Neural progenitor cell (in vitro differentiated cells): ENCODE measurements around the gene KLF18.
"Not testable (repeated sequence)": the region's sequence is repeated elsewhere in the genome, so short reads cannot be mapped to it uniquely, and the experiment has no call there.

Experiments used
- CTCF ChIP-seq: fragments of 200-600 bp; sonication (generic); IDR thresholded peaks from 2 replicates; pipeline ENCODE4 v1.5.1; 2017; ENCODE audit warnings: antibody characterized with exemption, mild to moderate bottlenecking
- EZH2 ChIP-seq: fragments of 200-600 bp; sonication (generic); IDR thresholded peaks from 2 replicates; pipeline ENCODE4 v1.6.1; 2017; ENCODE audit warnings: antibody characterized with exemption, mild to moderate bottlenecking, moderate library complexity

GRCh38 chr1:44139565-44139964, 1.9 kb downstream of the KLF18 start:
- not testable (repeated sequence) for TF ChIP-seq EZH2, CTCF
